OCI-LY7 (cell line): ENCODE results near the gene ETS2.

Experiments used
- CTCF ChIP-seq: fragments of 200-600 bp; sonication (generic); conservative IDR thresholded peaks from 2 replicates; pipeline ENCODE4 v1.5.1; 2014; ENCODE audit warnings: mild to moderate bottlenecking, antibody characterized with exemption, low read length, moderate library complexity, mixed read lengths
- EZH2phosphoT487 ChIP-seq: fragments of 200-600 bp; sonication (generic); IDR thresholded peaks from 2 replicates; pipeline ENCODE4 v1.6.1; 2018; ENCODE audit warnings: low read depth, borderline replicate concordance, mild to moderate bottlenecking, mixed run types, antibody characterized with exemption, low read length, moderate library complexity, mixed read lengths

DNA sequence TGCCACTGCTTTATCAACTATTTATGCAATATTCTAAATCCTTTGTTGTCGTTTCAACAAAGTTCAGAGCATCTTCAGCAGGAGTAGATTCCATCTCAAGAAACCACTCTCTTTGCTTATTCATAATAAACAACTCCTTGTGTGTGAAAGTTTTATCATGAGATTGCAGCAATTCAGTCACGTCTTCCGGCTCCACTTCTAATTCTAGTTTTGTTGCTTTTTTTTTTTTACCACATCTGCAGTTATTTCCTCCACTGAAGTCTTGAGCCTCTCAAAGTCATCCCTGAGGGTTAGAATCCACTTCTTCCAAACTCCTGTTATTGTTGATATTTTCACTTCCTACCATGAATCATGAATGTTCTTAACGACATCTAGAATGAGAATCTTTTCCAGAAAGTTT, 14.8 kb upstream of the ETS2 start:
- no peak for TF ChIP-seq CTCF
- TF ChIP-seq EZH2phosphoT487: no peak
